ENCODE data around the gene FUT1. TPM values are rescaled to one million over a fixed set of nuclear protein-coding genes. Genes with fewer than 3 reads are reported as not detected.

The FUT1 gene
- total RNA-seq, 1 donor from 2014 or later, result 19.9 TPM

- intact Hi-C loops (cut with DNase I), result no loop called here
- Histone ChIP-seq H3K27me3 (peaks cover 19% of the 10 kb centered on the region), H3K27ac (no peak within 1 kb of the TSS), H3K4me1 (peaks cover 18% of the 10 kb centered on the region), H3K9me3 (no peaks in the 10 kb centered on the region), H3K4me3 (no peak within 1 kb of the TSS), H3K36me3 (no peaks in the 10 kb centered on the region)
- no peak for DNase-seq
- no peak for TF ChIP-seq CTCF (IDR thresholded peaks at IDR 0.05)
- no peak for ATAC-seq
Observed at GRCh38 chr19:48755084-48755641, 2.7 kb upstream of the FUT1 start, which contains the start of gene FGF21. Gene FGF21, plus strand, starts transcription at chr19:48755524. Its CDS starts 713 bp downstream, at chr19:48756237.

- H3K36me3 ChIP-seq, result no peaks in the 10 kb centered on the region
- H3K27me3 ChIP-seq, result peaks cover 19% of the 10 kb centered on the region
- ATAC-seq (no peak), DNase-seq (no peak)
- no peaks in the 10 kb centered on the region for H3K9me3 ChIP-seq
- intact Hi-C loops (cut with DNase I), result no loop called here
- peak overlapping the region; percentile 56 for H3K4me3 ChIP-seq
- H3K4me1 ChIP-seq, result peaks cover 18% of the 10 kb centered on the region
- TF ChIP-seq CTCF (IDR thresholded peaks at IDR 0.05), result no peak
- H3K27ac ChIP-seq, result peak overlapping the region; percentile 63
Observed at GRCh38 chr19:48751845-48752495, 471 bp downstream of the FUT1 start.

- no peak for TF ChIP-seq CTCF (IDR thresholded peaks at IDR 0.05)
- H3K36me3 ChIP-seq, result no peaks in the 10 kb centered on the region
- H3K27me3 ChIP-seq, result peaks cover 19% of the 10 kb centered on the region
- DNase-seq (no peak), ATAC-seq (no peak)
- H3K27ac ChIP-seq, result no peak overlapping the region
- H3K9me3 ChIP-seq, result no peaks in the 10 kb centered on the region
- intact Hi-C loops (cut with DNase I), result no loop called here
- peak overlapping the region; percentile 56 for H3K4me3 ChIP-seq
- peaks cover 18% of the 10 kb centered on the region for H3K4me1 ChIP-seq
Observed at GRCh38 chr19:48750771-48751504, 1.5 kb downstream of the FUT1 start.

- DNase-seq (no peak), ATAC-seq (no peak)
- Histone ChIP-seq H3K4me1 (peaks cover 18% of the 10 kb centered on the region), H3K4me3 (peak overlapping the region; percentile 56), H3K27me3 (peaks cover 19% of the 10 kb centered on the region), H3K9me3 (no peaks in the 10 kb centered on the region), H3K27ac (no peak overlapping the region), H3K36me3 (no peaks in the 10 kb centered on the region)
- no peak for TF ChIP-seq CTCF (IDR thresholded peaks at IDR 0.05)
- intact Hi-C loops (cut with DNase I), result no loop called here
Observed at GRCh38 chr19:48750351-48750750, 2.1 kb downstream of the FUT1 start.

GRCh38 chr19:48749571-48750198 lies 2.8 kb downstream of the FUT1 start:
- DNase-seq, result no peak
- Histone ChIP-seq H3K9me3 (no peaks in the 10 kb centered on the region), H3K27ac (no peak overlapping the region), H3K4me1 (peaks cover 18% of the 10 kb centered on the region), H3K4me3 (no peak overlapping the region), H3K27me3 (peaks cover 19% of the 10 kb centered on the region), H3K36me3 (no peaks in the 10 kb centered on the region)
- intact Hi-C loops (cut with DNase I), result no loop called here
- no peak for TF ChIP-seq CTCF (IDR thresholded peaks at IDR 0.05)
- no peak for ATAC-seq
